ENCODE measurements around the gene RNF213.
"Not testable (repeated sequence)": the region's sequence is repeated elsewhere in the genome, so short reads cannot be mapped to it uniquely, and the experiment has no call there.

RNF213 gene

GRCh38 chr17:80295146-80295545 lies 34.5 kb downstream of the RNF213 start:
- no peak for DNase-seq (ENCODE audit: low read depth)

GRCh38 chr17:80295559-80295958 lies 34.9 kb downstream of the RNF213 start:
- no peak for DNase-seq (ENCODE audit: low read depth)

- DNase-seq (ENCODE audit: low read depth) = no peak
Observed at GRCh38 chr17:80296221-80296620, 35.6 kb downstream of the RNF213 start.

GRCh38 chr17:80297996-80298560 lies 37.4 kb downstream of the RNF213 start:
- no peak for DNase-seq (ENCODE audit: low read depth)

GRCh38 chr17:80299350-80300100 lies 38.9 kb downstream of the RNF213 start:
- DNase-seq (ENCODE audit: low read depth) = not testable (repeated sequence)

- DNase-seq (ENCODE audit: low read depth) = not testable (repeated sequence)
Observed at GRCh38 chr17:80300756-80301155, 40.1 kb downstream of the RNF213 start.

- DNase-seq (ENCODE audit: low read depth) = no peak
Observed at GRCh38 chr17:80303824-80304223, 43.2 kb downstream of the RNF213 start.

- DNase-seq (ENCODE audit: low read depth) = no peak
Observed at GRCh38 chr17:80307994-80308691, 47.5 kb downstream of the RNF213 start.

- no peak for DNase-seq (ENCODE audit: low read depth)
Observed at GRCh38 chr17:80308692-80309517, 48.3 kb downstream of the RNF213 start.

- DNase-seq (ENCODE audit: low read depth) = no peak
Observed at GRCh38 chr17:80311216-80311827, 50.7 kb downstream of the RNF213 start.

- no peak for DNase-seq (ENCODE audit: low read depth)
Observed at GRCh38 chr17:80312621-80313135, 52.0 kb downstream of the RNF213 start.

- no peak for DNase-seq (ENCODE audit: low read depth)
Observed at GRCh38 chr17:80313160-80313829, 52.6 kb downstream of the RNF213 start.

- DNase-seq (ENCODE audit: low read depth) = not testable (repeated sequence)
Observed at GRCh38 chr17:80313946-80314345, 53.3 kb downstream of the RNF213 start.

GRCh38 chr17:80315517-80316182 lies 55.0 kb downstream of the RNF213 start:
- no peak for DNase-seq (ENCODE audit: low read depth)

GRCh38 chr17:80316431-80316830 lies 55.8 kb downstream of the RNF213 start:
- no peak for DNase-seq (ENCODE audit: low read depth)

- no peak for DNase-seq (ENCODE audit: low read depth)
Observed at GRCh38 chr17:80316927-80317705, 56.5 kb downstream of the RNF213 start.

- no peak for DNase-seq (ENCODE audit: low read depth)
Observed at GRCh38 chr17:80317706-80317980, 57.0 kb downstream of the RNF213 start.

- no peak for DNase-seq (ENCODE audit: low read depth)
Observed at GRCh38 chr17:80318166-80318565, 57.5 kb downstream of the RNF213 start.

GRCh38 chr17:80319262-80319998 lies 58.8 kb downstream of the RNF213 start:
- no peak for DNase-seq (ENCODE audit: low read depth)

All from activated T-helper 9 cell treated with anti-CD3 and anti-CD28 coated beads, Interleukin-2, amount 50 U/mL, for 16 hours (primary cell).